ENCODE measurements around the gene ECHS1.
"Not testable (repeated sequence)": the region's sequence is repeated elsewhere in the genome, so short reads cannot be mapped to it uniquely, and the experiment has no call there.

The ECHS1 gene

DNA sequence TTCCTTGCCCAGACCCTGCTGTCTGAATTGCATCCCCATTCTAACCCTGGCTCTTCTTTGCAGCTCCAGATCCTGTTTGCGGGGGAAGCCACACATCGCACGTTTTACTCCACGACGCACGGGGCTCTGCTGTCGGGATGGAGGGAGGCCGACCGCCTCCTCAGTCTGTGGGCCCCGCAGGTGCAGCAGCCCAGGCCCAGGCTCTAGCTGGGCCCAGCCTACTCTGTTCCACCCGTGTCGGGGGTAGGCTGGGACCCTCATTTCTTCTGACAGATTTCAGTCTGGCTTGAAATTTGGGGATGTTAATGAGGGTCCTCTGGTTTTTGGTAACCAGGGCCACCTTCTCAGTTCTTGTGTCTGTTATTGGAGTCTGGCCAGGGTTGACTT, 18.1 kb upstream of the ECHS1 start:
- TF ChIP-seq, protein P1, sequence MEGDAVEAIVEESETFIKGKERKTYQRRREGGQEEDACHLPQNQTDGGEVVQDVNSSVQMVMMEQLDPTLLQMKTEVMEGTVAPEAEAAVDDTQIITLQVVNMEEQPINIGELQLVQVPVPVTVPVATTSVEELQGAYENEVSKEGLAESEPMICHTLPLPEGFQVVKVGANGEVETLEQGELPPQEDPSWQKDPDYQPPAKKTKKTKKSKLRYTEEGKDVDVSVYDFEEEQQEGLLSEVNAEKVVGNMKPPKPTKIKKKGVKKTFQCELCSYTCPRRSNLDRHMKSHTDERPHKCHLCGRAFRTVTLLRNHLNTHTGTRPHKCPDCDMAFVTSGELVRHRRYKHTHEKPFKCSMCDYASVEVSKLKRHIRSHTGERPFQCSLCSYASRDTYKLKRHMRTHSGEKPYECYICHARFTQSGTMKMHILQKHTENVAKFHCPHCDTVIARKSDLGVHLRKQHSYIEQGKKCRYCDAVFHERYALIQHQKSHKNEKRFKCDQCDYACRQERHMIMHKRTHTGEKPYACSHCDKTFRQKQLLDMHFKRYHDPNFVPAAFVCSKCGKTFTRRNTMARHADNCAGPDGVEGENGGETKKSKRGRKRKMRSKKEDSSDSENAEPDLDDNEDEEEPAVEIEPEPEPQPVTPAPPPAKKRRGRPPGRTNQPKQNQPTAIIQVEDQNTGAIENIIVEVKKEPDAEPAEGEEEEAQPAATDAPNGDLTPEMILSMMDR (conservative IDR thresholded peaks at IDR 0.05; ENCODE audit: low read length): no peak
- no peak overlapping the region for H3K4me3 ChIP-seq (ENCODE audit: low read length)
- DNase-seq (ENCODE audit: low read depth): no peak

DNA sequence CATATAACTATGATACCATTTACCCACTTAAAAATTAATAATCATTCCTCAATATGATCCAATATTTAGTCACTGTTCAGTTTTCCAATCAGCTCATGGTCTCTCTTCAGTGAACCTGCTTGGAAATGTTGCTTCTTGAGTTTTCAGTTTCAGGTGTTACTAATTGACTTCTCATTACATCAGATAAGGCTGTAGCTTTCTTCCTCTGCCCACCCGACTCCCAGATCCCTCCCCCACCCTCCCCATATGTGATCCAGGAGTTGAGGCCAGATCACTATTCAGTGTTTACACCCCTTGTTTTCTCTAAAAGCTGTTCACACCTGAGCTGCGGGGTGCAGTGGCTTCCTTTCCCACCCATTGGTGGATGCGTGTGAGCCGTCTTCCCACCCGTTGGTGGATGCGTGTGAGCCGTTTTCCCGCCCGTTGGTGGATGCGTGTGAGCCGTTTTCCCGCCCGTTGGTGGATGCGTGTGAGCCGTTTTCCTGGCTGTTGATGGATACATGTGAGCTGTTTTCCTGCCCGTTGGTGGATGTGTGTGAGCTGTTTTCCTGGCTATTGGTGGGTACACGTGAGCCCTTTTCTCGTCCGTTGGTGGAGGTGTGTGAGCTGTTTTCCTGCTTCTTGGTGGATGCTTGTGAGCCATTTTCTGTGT, 17.6 kb upstream of the ECHS1 start:
- H3K4me3 ChIP-seq (ENCODE audit: low read length): no peak overlapping the region
- TF ChIP-seq, protein P1 (conservative IDR thresholded peaks at IDR 0.05; ENCODE audit: low read length): no peak
- DNase-seq (ENCODE audit: low read depth): no peak

DNA sequence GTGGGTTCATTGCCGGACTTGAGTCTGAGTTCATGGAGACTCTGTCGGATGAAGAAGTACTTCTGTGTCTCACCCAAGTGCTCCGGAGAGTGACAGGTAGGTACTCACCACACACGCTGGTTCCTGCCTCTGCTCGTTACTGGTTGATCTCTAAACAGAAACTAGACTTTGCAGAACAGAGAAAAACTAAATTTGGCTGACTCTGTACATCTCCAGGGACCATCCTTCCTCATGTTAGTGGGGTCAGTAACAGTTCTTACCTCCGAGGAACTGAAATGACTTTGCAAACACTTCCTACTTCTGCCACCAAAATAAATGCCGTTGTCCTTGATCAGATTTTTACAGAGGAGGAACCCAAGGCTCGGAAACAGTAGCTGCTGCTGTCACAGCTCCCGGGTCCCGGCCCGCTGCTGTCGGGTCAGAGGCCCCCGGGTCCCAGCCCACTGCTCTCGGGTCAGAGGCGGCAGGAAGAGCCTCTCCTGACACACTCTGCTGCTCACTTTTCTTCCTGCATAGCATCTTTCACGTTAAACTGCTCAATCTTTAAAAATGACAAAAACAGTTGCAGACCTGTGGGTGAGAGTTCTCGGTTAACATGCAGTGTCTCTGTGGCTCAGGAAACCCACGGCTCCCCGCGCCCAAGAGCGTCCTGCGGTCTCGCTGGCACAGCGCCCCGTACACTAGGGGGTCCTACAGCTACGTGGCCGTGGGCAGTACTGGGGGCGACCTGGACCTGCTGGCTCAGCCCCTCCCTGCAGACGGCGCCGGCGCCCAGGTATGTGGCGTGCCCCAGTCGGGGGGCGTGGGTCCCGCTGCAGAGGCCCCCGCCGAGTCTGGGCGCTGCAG, 16.0 kb upstream of the ECHS1 start:
- no peak for DNase-seq (ENCODE audit: low read depth)
- TF ChIP-seq, protein P1 (conservative IDR thresholded peaks at IDR 0.05; ENCODE audit: low read length): no peak
- H3K4me3 ChIP-seq (ENCODE audit: low read length): no peak overlapping the region

DNA sequence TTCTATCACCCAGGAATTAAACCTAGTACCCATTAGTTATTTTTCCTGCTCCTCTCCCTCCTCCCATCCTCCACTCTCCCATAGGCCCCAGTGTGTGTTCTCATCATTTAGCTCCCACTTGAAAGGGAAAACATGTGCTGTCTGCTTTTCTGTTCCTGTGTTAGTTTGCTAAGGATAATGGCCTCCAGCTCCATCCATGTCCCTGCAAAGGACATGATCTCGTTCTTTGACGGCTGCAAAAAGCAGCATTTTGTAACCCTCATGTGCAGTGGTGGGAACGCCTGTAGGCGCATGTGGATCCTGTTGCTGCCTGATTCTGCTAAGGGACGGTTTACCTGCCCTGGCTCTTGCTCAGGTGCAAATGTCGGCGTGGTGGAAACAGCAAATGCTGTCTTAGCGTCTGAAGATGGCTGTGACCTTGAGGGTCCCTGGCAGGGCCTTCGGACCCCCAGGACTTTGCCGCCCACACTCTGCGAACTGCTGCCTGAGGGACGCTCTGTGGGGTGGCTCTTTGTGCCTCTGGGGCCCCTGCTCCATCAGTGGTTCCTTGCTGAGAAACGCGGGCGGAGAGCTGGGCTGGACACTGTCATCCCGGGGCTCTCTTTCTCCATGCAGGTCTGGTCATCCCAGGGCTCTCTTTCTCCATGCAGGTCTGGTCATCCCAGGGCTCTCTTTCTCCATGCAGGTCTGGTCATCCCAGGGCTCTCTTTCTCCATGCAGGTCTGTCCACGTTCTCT, 15.2 kb upstream of the ECHS1 start:
- no peak overlapping the region for H3K4me3 ChIP-seq (ENCODE audit: low read length)
- TF ChIP-seq, protein P1 (conservative IDR thresholded peaks at IDR 0.05; ENCODE audit: low read length): no peak
- no peak for DNase-seq (ENCODE audit: low read depth)

DNA sequence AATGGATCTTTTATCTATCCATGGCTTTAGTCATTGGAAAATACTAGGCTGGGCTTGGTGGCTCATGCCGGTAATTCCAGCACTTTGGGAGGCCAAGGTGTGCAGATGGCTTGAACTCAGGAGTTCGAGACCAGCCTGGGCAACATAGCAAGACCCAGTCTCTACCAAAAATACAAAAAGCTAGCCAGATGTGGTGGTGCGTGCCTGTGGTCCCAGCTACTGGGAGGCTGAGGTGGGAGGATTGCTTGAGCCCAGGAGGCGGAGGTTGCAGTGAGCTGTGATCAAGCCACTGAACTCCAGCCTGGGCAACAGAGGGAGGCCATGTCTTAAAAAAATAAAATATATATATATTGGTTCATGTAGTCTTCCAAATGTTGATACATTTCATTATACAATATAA, 13.8 kb upstream of the ECHS1 start:
- not testable (repeated sequence) for H3K4me3 ChIP-seq (ENCODE audit: low read length); DNase-seq (ENCODE audit: low read depth)

DNA sequence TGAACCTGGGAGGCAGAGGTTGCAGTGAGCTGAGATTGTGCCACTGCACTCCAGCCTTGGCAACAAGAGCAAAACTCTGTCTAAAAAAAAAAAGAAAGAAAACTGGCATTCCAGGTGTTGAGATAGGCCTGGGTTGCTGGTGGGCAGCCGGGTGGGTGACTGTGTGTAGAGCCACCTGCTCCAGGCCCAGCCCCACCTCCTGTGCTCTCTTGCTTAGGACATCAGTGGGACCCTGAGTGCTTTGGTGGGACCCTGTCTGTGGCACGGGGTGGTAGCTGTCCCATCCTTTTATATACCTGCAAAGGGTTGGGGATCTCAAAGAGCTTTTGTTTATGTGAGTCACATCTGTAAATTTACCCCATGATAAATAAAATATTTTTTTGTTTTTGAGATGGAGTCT, 12.1 kb upstream of the ECHS1 start:
- H3K4me3 ChIP-seq (ENCODE audit: low read length): no peak overlapping the region
- TF ChIP-seq, protein P1 (conservative IDR thresholded peaks at IDR 0.05; ENCODE audit: low read length): no peak
- DNase-seq (ENCODE audit: low read depth): no peak

DNA sequence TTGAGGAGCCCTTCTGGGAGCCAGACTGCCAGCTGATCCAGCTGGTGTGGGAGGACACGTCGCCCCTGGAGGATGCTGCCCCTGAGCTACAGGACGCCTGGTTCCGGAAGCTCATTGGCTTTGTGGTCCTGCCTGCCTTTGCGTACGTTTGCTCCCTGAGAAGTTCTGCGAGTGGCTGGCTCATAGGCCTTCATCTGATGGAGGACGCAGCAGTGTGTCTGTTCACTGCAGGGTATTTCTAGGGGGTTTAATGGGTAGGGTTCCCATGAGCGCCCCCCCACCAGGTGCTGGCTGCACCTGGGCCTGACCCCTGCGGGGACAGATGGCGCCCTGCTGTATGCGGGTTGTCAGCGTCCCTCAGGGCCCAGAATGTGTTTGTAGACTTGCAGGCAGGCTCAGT, 10.9 kb upstream of the ECHS1 start:
- H3K4me3 ChIP-seq (ENCODE audit: low read length): no peak overlapping the region
- no peak for DNase-seq (ENCODE audit: low read depth)
- TF ChIP-seq, protein P1 (conservative IDR thresholded peaks at IDR 0.05; ENCODE audit: low read length): no peak

Data from AG10803 (cell line).